Neutrophil (primary cell): Measurements from ENCODE around the gene ABCF2.

Source experiments
- H3K27ac ChIP-seq: fragments of 200-600 bp; sonication (generic); 2 replicates; pipeline ENCODE4 v1.5.1; 2016; ENCODE audit warnings: mild to moderate bottlenecking, moderate library complexity
- H3K27me3 ChIP-seq: fragments of 200-600 bp; sonication (generic); 2 replicates; pipeline ENCODE4 v1.6.0; 2016; ENCODE audit warnings: mild to moderate bottlenecking
- H3K36me3 ChIP-seq: fragments of 200-600 bp; sonication (generic); 2 replicates; pipeline ENCODE4 v1.5.1; 2017
- H3K4me1 ChIP-seq, 2 experiments: fragments of 200-600 bp in 1 of 2; sonication (generic) in 1 of 2; 1 replicate in 1 of 2; 2 replicates in 1 of 2; pipeline versions ENCODE4 v1.5.1 to v1.6.1; 2013 to 2016; ENCODE audit warnings: low read depth in 1 of 2, low read length in 1 of 2, mild to moderate bottlenecking in 1 of 2, moderate library complexity in 1 of 2; ENCODE audit not compliant: control insufficient read depth in 1 of 2, insufficient read depth in 1 of 2
- H3K4me3 ChIP-seq, 2 experiments: fragments of 200-600 bp in 1 of 2; sonication (generic) in 1 of 2; 1 replicate in 1 of 2; 2 replicates in 1 of 2; pipeline ENCODE4 v1.5.1; 2013 to 2016; ENCODE audit warnings: low read depth in 1 of 2, low read length in 1 of 2, mild to moderate bottlenecking in 1 of 2, moderate library complexity in 1 of 2
- H3K9me3 ChIP-seq: fragments of 200-600 bp; sonication (generic); 2 replicates; pipeline ENCODE4 v1.5.1; 2016
- CTCF ChIP-seq: fragments of 200-600 bp; sonication (generic); IDR thresholded peaks from 2 replicates; pipeline ENCODE4 v1.5.1; 2016; ENCODE audit warnings: antibody characterized with exemption

ABCF2 gene

GRCh38 chr7:151218170-151218569 lies 8.8 kb downstream of the ABCF2 start:
- no peaks in the 10 kb centered on the region for H3K4me1 ChIP-seq
- no peak overlapping the region for H3K27ac ChIP-seq
- TF ChIP-seq CTCF, result no peak
- H3K27me3 ChIP-seq, result no peaks in the 10 kb centered on the region
- H3K36me3 ChIP-seq, result peaks cover 88% of the 10 kb centered on the region
- H3K9me3 ChIP-seq, result no peaks in the 10 kb centered on the region
- no peak overlapping the region for H3K4me3 ChIP-seq

- H3K4me1 ChIP-seq, result no peaks in the 10 kb centered on the region
- H3K27ac ChIP-seq, result no peak overlapping the region
- H3K4me3 ChIP-seq, result no peak overlapping the region
- H3K9me3 ChIP-seq, result no peaks in the 10 kb centered on the region
- peaks cover 74% of the 10 kb centered on the region for H3K36me3 ChIP-seq
- TF ChIP-seq CTCF, result no peak
- no peaks in the 10 kb centered on the region for H3K27me3 ChIP-seq
These were observed 11.6 kb downstream of the ABCF2 start for GRCh38 chr7:151215396-151215795.

GRCh38 chr7:151213826-151214225 lies 13.2 kb downstream of the ABCF2 start:
- Histone ChIP-seq H3K4me3 (no peak overlapping the region), H3K4me1 (no peaks in the 10 kb centered on the region), H3K9me3 (no peaks in the 10 kb centered on the region), H3K27ac (no peak overlapping the region), H3K27me3 (peaks cover 4% of the 10 kb centered on the region), H3K36me3 (peaks cover 62% of the 10 kb centered on the region)
- TF ChIP-seq CTCF, result no peak

GRCh38 chr7:151212626-151213025 lies 14.4 kb downstream of the ABCF2 start:
- H3K9me3 ChIP-seq, result no peaks in the 10 kb centered on the region
- H3K36me3 ChIP-seq, result peaks cover 50% of the 10 kb centered on the region
- no peaks in the 10 kb centered on the region for H3K4me1 ChIP-seq
- no peak for TF ChIP-seq CTCF
- H3K27me3 ChIP-seq, result peaks cover 16% of the 10 kb centered on the region
- H3K27ac ChIP-seq, result no peak overlapping the region
- H3K4me3 ChIP-seq, result no peak overlapping the region

GRCh38 chr7:151211155-151211772 lies 15.7 kb downstream of the ABCF2 start:
- H3K4me1 ChIP-seq, result no peaks in the 10 kb centered on the region
- no peak for TF ChIP-seq CTCF
- H3K4me3 ChIP-seq, result no peak overlapping the region
- H3K9me3 ChIP-seq, result no peaks in the 10 kb centered on the region
- H3K27me3 ChIP-seq, result peaks cover 30% of the 10 kb centered on the region
- H3K27ac ChIP-seq, result no peak overlapping the region
- H3K36me3 ChIP-seq, result peaks cover 38% of the 10 kb centered on the region
